Calu3 (cell line): ENCODE measurements around the gene RPL6. TPM values are rescaled to one million over a fixed set of nuclear protein-coding genes. Genes with fewer than 3 reads are reported as not detected.

ENCODE experiments used
- BruUV-seq: library from RNA; stranded (reverse); fragments of 400-500 nt; replicated peaks from 2 replicates; lab custom pipeline; 2021; lab: Mats Ljungman, UMichigan
- CTCF ChIA-PET: fragments of 300-600 bp; sonication (Branson Sonifier 250); formaldehyde crosslinking; loops from one replicate; lab custom pipeline; 2022; ENCODE audit warnings: antibody characterized with exemption; lab: Charles Lee
- DNase-seq: peaks from one replicate; pipeline ENCODE4 v3.0.0; 2022
- H3K27ac Mint-ChIP-seq: one replicate; pipeline ENCODE4 v1.8.0; 2022; ENCODE audit warnings: mixed read lengths; ENCODE audit not compliant: unreplicated experiment
- H3K27me3 Mint-ChIP-seq: one replicate; pipeline ENCODE4 v1.8.0; 2022; ENCODE audit warnings: mixed read lengths; ENCODE audit not compliant: unreplicated experiment
- H3K36me3 Mint-ChIP-seq: one replicate; pipeline ENCODE4 v1.8.0; 2022; ENCODE audit warnings: mild to moderate bottlenecking, moderate library complexity, mixed read lengths; ENCODE audit not compliant: insufficient read depth, unreplicated experiment
- H3K4me1 Mint-ChIP-seq: one replicate; pipeline ENCODE4 v1.8.0; 2022; ENCODE audit warnings: mild to moderate bottlenecking, low read depth, mixed read lengths; ENCODE audit not compliant: unreplicated experiment
- H3K4me3 Mint-ChIP-seq: one replicate; pipeline ENCODE4 v1.8.0; 2022; ENCODE audit warnings: mild to moderate bottlenecking, low read depth, moderate library complexity, mixed read lengths; ENCODE audit not compliant: unreplicated experiment
- H3K9me3 Mint-ChIP-seq: one replicate; pipeline ENCODE4 v1.8.0; 2022; ENCODE audit warnings: low read depth, mixed read lengths; ENCODE audit not compliant: unreplicated experiment
- intact Hi-C: fragments of 100-400 bp; cut with micrococcal nuclease; formaldehyde crosslinking; loops from one replicate; pipeline ENCODE4 v1.10.0; 2022; ENCODE audit not compliant: unreplicated experiment
- total RNA-seq: library from RNA; stranded (reverse); gene quantifications from 2 replicates; pipeline ENCODE4 v1.2.3, GENCODE V29; 2022
- TF ChIP-seq, protein P1 (sequence below): fragments of 200-600 bp; IDR thresholded peaks from one replicate; pipeline ENCODE4 v1.8.0; 2022; ENCODE audit warnings: antibody characterized with exemption; ENCODE audit not compliant: unreplicated experiment

The RPL6 gene
- total RNA-seq, 1 experiment from 2014 or later: 1,267 TPM

DNA sequence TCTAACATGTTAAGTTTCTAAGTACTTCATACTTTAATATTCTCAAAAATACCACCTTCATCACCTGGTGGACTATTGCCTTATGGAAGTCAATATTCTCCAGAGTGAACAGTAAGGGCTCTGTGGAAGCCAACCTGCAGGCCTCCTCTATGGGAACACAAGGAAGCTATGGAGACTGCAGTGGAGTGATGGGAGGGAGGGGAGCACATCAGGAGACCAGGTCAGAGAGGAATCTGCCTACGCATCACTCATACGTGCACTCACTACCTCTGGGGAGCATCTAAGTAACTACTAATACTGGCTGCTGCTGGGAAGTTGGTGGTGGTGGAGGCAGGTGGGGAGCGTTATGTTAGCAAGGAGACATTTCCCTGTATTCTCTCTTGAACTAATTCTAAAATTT lies 47.1 kb downstream of the RPL6 start:
- no peak overlapping the region for H3K27ac Mint-ChIP-seq

DNA sequence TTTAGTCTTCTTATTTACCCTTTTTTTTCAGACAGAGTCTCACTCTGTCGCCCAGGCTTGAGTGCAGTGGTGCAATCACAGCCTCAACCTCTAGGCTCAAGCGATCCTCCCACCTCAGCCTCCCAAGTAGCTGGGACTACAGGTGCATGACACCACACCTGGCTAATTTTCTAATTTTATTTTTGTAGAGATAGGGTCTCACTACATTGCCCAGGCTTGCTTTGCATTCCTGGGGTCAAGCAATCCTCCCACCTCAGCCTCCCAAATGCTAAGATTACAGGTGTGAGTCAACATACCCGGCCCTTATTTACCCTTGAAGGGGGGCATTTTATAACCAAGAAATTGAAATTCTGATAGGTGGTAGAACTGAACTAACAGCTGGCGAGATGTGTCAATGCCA lies 48.1 kb downstream of the RPL6 start:
- DNase-seq: no peak
- intact Hi-C loops: no loop called here
- TF ChIP-seq, protein P1, sequence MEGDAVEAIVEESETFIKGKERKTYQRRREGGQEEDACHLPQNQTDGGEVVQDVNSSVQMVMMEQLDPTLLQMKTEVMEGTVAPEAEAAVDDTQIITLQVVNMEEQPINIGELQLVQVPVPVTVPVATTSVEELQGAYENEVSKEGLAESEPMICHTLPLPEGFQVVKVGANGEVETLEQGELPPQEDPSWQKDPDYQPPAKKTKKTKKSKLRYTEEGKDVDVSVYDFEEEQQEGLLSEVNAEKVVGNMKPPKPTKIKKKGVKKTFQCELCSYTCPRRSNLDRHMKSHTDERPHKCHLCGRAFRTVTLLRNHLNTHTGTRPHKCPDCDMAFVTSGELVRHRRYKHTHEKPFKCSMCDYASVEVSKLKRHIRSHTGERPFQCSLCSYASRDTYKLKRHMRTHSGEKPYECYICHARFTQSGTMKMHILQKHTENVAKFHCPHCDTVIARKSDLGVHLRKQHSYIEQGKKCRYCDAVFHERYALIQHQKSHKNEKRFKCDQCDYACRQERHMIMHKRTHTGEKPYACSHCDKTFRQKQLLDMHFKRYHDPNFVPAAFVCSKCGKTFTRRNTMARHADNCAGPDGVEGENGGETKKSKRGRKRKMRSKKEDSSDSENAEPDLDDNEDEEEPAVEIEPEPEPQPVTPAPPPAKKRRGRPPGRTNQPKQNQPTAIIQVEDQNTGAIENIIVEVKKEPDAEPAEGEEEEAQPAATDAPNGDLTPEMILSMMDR: no peak
- Mint-ChIP-seq H3K27ac (no peak overlapping the region), H3K36me3 (no peaks in the 10 kb centered on the region), H3K9me3 (no peaks in the 10 kb centered on the region), H3K4me3 (no peak overlapping the region), H3K4me1 (no peaks in the 10 kb centered on the region), H3K27me3 (no peaks in the 10 kb centered on the region)
- no TSS peak for BruUV-seq
- CTCF ChIA-PET: interaction anchor here (0.7 to 0.8 kb wide), 2 partner anchors 119 to 123 kb away, joined by 4 read pairs; no protein-coding TSS in a partner anchor

More for the DNA sequence above, 47.1 kb downstream of the RPL6 start:
- no peaks in the 10 kb centered on the region for H3K27me3 Mint-ChIP-seq
- intact Hi-C loops: no loop called here
- no peaks in the 10 kb centered on the region for H3K4me1 Mint-ChIP-seq
- no peaks in the 10 kb centered on the region for H3K9me3 Mint-ChIP-seq
- CTCF ChIA-PET: no interaction called here
- BruUV-seq: no TSS peak
- no peaks in the 10 kb centered on the region for H3K36me3 Mint-ChIP-seq
- TF ChIP-seq, protein P1: no peak
- no peak overlapping the region for H3K4me3 Mint-ChIP-seq
- DNase-seq: no peak

GRCh38 chr12:112359290-112359689 lies 50.1 kb downstream of the RPL6 start:
- TF ChIP-seq, protein P1: no peak
- no peaks in the 10 kb centered on the region for H3K36me3 Mint-ChIP-seq
- no peak overlapping the region for H3K4me3 Mint-ChIP-seq
- no peak for DNase-seq
- H3K4me1 Mint-ChIP-seq: no peaks in the 10 kb centered on the region
- H3K27ac Mint-ChIP-seq: no peak overlapping the region
- intact Hi-C loops: no loop called here
- CTCF ChIA-PET: interaction anchor here (0.5 kb wide), 1 partner anchor 933 kb away, joined by 9 read pairs; no protein-coding TSS in a partner anchor
- H3K27me3 Mint-ChIP-seq: no peaks in the 10 kb centered on the region
- H3K9me3 Mint-ChIP-seq: no peaks in the 10 kb centered on the region
- no TSS peak for BruUV-seq

DNA sequence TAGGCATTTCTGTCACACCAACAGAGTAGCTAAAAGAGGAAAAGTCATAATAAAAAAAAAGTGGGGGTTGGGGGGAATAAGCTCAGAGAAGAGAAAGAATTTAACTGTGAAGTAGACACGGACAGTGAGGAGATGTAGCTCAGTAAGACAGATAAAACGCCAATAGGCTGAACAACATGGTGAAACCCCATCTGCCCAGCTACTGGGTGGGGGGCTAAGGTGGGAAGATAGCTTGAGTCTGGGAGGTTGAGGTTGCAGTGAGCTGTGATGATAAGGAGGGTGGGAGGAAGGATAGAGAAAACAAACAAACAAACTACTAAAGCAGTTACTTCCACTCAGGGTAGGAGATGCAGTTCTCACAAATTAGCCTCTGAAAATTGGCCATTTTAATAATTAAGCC lies 52.2 kb downstream of the RPL6 start:
- Mint-ChIP-seq H3K9me3 (no peaks in the 10 kb centered on the region), H3K27ac (no peak overlapping the region), H3K27me3 (no peaks in the 10 kb centered on the region), H3K36me3 (no peaks in the 10 kb centered on the region), H3K4me1 (no peaks in the 10 kb centered on the region), H3K4me3 (no peak overlapping the region)
- DNase-seq: no peak
- CTCF ChIA-PET: interaction anchor here (0.6 kb wide), 1 partner anchor 151 kb away, joined by 3 read pairs; no protein-coding TSS in a partner anchor
- TF ChIP-seq, protein P1: no peak
- no TSS peak for BruUV-seq
- intact Hi-C loops: no loop called here

Other genes with a start within 250 kb of the RPL6 start
- gene HECTD4, start 27.2 kb downstream of the RPL6 start, total RNA-seq: 65.7 and 70.2 TPM in 2 replicates
- 156 and 174 TPM in 2 replicates for gene PTPN11, start 9.3 kb upstream of the RPL6 start, total RNA-seq